K562 (cell line): Measurements from ENCODE around the gene MS4A2. TPM values are rescaled to one million over a fixed set of nuclear protein-coding genes. Genes with fewer than 3 reads are reported as not detected.

ENCODE experiments used
- DACH1 ChIP-seq: fragments of 450-650 bp; IDR thresholded peaks from 2 replicates; pipeline ENCODE4 v1.6.1; 2018; ENCODE audit not compliant: partially characterized antibody
- DNMT1 ChIP-seq: fragments of 450-650 bp; IDR thresholded peaks from 2 replicates; pipeline ENCODE4 v1.6.1; 2016; ENCODE audit warnings: antibody characterized with exemption, mild to moderate bottlenecking
- FOXJ3 ChIP-seq: sonication (generic); formaldehyde crosslinking; IDR thresholded peaks from 2 replicates; pipeline ENCODE4 v1.4.0; 2020; ENCODE audit warnings: mild to moderate bottlenecking, missing genetic modification reagents
- GABPA ChIP-seq: fragments of 200-800 bp; sonication (Bioruptor generic); conservative IDR thresholded peaks from 2 replicates; pipeline ENCODE4 v1.6.1; 2016; ENCODE audit warnings: low read depth, missing genetic modification characterization, missing compliant biosample characterization
- HDGF ChIP-seq: fragments of 450-650 bp; IDR thresholded peaks from 2 replicates; pipeline ENCODE4 v1.6.1; 2016
- JUN ChIP-seq, 2 experiments: sonication (generic) in 1 of 2; formaldehyde crosslinking in 1 of 2; IDR thresholded peaks; 2 replicates each; pipeline versions ENCODE4 v1.6.1 to v1.8.0; 2012 to 2022; ENCODE audit warnings: borderline replicate concordance in 2 of 2, mild to moderate bottlenecking in 2 of 2, improper control_type of control experiment in 1 of 2, low read depth in 1 of 2, low read length in 1 of 2, missing genetic modification reagents in 1 of 2
- MAFG ChIP-seq: fragments of 450-650 bp; conservative IDR thresholded peaks from 2 replicates; pipeline ENCODE4 v1.6.1; 2016; ENCODE audit warnings: missing genetic modification characterization, missing compliant biosample characterization
- SNIP1 ChIP-seq: fragments of 450-650 bp; IDR thresholded peaks from 2 replicates; pipeline ENCODE4 v1.7.1; 2017; ENCODE audit warnings: low read depth, mild to moderate bottlenecking
- SRF ChIP-seq, 2 experiments: fragments of 250-450, 450-650 bp in 1 of 2; sonication (Bioruptor Pico) in 1 of 2; sonication (generic) in 1 of 2; formaldehyde crosslinking; IDR thresholded peaks; 2 replicates each; pipeline versions ENCODE4 v1.5.0 to v1.5.1; 2020 to 2022; ENCODE audit warnings: mild to moderate bottlenecking in 1 of 2, missing genetic modification reagents in 1 of 2
- TAL1 ChIP-seq: fragments of 450-650 bp; IDR thresholded peaks from 2 replicates; pipeline ENCODE4 v1.6.1; 2016; ENCODE audit warnings: mild to moderate bottlenecking
- ZNF444 ChIP-seq: fragments of 250-450 bp; sonication (Bioruptor Pico); IDR thresholded peaks from 2 replicates; pipeline ENCODE4 v1.4.0; 2020; ENCODE audit warnings: mild to moderate bottlenecking, moderate library complexity
- ZNF766 ChIP-seq: fragments of 200-800 bp; sonication (Bioruptor generic); conservative IDR thresholded peaks from 2 replicates; pipeline ENCODE4 v1.6.1; 2016; ENCODE audit warnings: missing genetic modification characterization, missing compliant biosample characterization
- polyA plus RNA-seq, 8 experiments: library from polyadenylated mRNA; depleted of rRNA in 4 of 8; stranded (reverse) in 5 of 8; unstranded in 3 of 8; fragments of >200 nt; fragmentation: Nextera tagmentation in 2 of 8; fragmentation: Illumina TruSeq in 1 of 8; extraction: Ambion mirVana in 2 of 8; extraction: Trizol in 1 of 8; gene quantifications; 2 replicates each; pipeline versions ENCODE4 v1.2.1 to v1.2.3, GENCODE V29; 2011 to 2014; ENCODE audit warnings: inconsistent platforms in 1 of 8, missing spikeins in 1 of 8
- total RNA-seq, 7 experiments: library from RNA; depleted of rRNA in 6 of 7; stranded (reverse); fragments of >200 nt in 6 of 7; fragmentation: Illumina TruSeq in 2 of 7; extraction: Trizol in 2 of 7; gene quantifications; 2 replicates each; pipeline versions ENCODE4 v1.2.1 to v1.2.3, GENCODE V29; 2011 to 2021; ENCODE audit warnings: low replicate concordance in 1 of 7
- TF ChIP-seq, protein P1 (sequence below): IDR thresholded peaks from 2 replicates; pipeline ENCODE4 v1.6.1; 2014; ENCODE audit warnings: antibody characterized with exemption
- TF ChIP-seq, protein P2 (sequence below): fragments of 250-450 bp; sonication (Bioruptor Pico); IDR thresholded peaks from 2 replicates; pipeline ENCODE4 v1.8.0; 2021; ENCODE audit warnings: mild to moderate bottlenecking, moderate library complexity
- TF ChIP-seq, protein P3 (sequence below): sonication (generic); formaldehyde crosslinking; IDR thresholded peaks from 2 replicates; pipeline ENCODE4 v1.8.1; 2023; ENCODE audit warnings: mild to moderate bottlenecking, missing genetic modification reagents
- TF ChIP-seq, protein P4 (sequence below): fragments of 450-650 bp; formaldehyde crosslinking; IDR thresholded peaks from 2 replicates; pipeline ENCODE4 v1.4.0; 2020; ENCODE audit warnings: mild to moderate bottlenecking
- TF ChIP-seq, protein P5 (sequence below): fragments of 450-650 bp; IDR thresholded peaks from 2 replicates; pipeline ENCODE4 v1.6.1; 2016; ENCODE audit warnings: low read depth, mild to moderate bottlenecking, moderate library complexity
- TF ChIP-seq, protein P6 (sequence below), 2 experiments: fragments of 450-650 bp in 1 of 2; sonication (generic) in 1 of 2; formaldehyde crosslinking; conservative IDR thresholded peaks; 2 replicates each; pipeline versions ENCODE4 v1.4.0 to v1.8.1; 2020 to 2022; ENCODE audit warnings: mild to moderate bottlenecking in 1 of 2, missing genetic modification reagents in 1 of 2

Gene MS4A2
- total and polyA plus RNA-seq, 9 of the 15 experiments (the other 6 are each of a cell fraction or from before 2014, with no cell fraction given) = 0.06 to 5.7 (median 0.86) TPM

DNA sequence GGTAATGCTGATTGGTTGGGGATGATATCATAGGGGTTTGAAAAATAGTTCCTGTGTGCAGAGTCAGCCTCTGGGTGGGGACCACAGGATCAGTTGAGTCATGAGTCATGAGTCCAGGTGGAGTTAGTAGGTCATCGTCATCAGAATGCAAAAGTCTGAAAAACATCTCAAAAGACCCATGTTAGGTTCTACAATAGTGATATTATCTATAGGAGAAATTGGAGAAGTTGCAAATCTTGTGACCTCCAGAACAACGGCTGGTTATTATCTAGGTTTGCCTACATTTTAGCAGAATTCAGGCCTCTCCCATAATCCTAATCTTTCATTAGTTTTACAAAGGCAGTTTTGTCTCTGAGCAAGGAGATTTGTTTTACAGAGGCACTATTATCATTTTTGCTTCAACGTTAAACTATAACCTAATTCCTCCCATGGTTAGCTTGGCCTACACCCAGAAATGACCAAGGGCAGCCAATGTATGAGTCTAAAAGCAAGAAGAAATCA is 38.9 kb downstream of the MS4A2 start (continued):
- peak; percentile 56; the same call in 1 of the 2 replicates for TF ChIP-seq JUN (IDR thresholded peaks at IDR 0.05; ENCODE audit: borderline replicate concordance, low read depth, low read length)
- no peak for TF ChIP-seq JUN (CRISPR knock-in tag; IDR thresholded peaks at IDR 0.05; ENCODE audit: borderline replicate concordance)
- TF ChIP-seq, protein P1, sequence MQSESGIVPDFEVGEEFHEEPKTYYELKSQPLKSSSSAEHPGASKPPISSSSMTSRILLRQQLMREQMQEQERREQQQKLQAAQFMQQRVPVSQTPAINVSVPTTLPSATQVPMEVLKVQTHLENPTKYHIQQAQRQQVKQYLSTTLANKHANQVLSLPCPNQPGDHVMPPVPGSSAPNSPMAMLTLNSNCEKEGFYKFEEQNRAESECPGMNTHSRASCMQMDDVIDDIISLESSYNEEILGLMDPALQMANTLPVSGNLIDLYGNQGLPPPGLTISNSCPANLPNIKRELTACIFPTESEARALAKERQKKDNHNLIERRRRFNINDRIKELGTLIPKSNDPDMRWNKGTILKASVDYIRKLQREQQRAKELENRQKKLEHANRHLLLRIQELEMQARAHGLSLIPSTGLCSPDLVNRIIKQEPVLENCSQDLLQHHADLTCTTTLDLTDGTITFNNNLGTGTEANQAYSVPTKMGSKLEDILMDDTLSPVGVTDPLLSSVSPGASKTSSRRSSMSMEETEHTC = peak; percentile 74; the same call in 1 of the 2 replicates
- TF ChIP-seq SRF (CRISPR knock-in tag; IDR thresholded peaks at IDR 0.05) = no peak
- TF ChIP-seq HDGF = no peak
- no peak for TF ChIP-seq FOXJ3 (CRISPR knock-in tag)
- TF ChIP-seq, protein P2, sequence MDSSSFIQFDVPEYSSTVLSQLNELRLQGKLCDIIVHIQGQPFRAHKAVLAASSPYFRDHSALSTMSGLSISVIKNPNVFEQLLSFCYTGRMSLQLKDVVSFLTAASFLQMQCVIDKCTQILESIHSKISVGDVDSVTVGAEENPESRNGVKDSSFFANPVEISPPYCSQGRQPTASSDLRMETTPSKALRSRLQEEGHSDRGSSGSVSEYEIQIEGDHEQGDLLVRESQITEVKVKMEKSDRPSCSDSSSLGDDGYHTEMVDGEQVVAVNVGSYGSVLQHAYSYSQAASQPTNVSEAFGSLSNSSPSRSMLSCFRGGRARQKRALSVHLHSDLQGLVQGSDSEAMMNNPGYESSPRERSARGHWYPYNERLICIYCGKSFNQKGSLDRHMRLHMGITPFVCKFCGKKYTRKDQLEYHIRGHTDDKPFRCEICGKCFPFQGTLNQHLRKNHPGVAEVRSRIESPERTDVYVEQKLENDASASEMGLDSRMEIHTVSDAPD (CRISPR knock-in tag) = no peak
- TF ChIP-seq ZNF766 (CRISPR knock-in tag) = peak; percentile 83
- TF ChIP-seq, protein P3, sequence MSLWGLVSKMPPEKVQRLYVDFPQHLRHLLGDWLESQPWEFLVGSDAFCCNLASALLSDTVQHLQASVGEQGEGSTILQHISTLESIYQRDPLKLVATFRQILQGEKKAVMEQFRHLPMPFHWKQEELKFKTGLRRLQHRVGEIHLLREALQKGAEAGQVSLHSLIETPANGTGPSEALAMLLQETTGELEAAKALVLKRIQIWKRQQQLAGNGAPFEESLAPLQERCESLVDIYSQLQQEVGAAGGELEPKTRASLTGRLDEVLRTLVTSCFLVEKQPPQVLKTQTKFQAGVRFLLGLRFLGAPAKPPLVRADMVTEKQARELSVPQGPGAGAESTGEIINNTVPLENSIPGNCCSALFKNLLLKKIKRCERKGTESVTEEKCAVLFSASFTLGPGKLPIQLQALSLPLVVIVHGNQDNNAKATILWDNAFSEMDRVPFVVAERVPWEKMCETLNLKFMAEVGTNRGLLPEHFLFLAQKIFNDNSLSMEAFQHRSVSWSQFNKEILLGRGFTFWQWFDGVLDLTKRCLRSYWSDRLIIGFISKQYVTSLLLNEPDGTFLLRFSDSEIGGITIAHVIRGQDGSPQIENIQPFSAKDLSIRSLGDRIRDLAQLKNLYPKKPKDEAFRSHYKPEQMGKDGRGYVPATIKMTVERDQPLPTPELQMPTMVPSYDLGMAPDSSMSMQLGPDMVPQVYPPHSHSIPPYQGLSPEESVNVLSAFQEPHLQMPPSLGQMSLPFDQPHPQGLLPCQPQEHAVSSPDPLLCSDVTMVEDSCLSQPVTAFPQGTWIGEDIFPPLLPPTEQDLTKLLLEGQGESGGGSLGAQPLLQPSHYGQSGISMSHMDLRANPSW (CRISPR knock-in tag) = no peak
- TF ChIP-seq MAFG (tag) = peak; percentile 13; the same call in 1 of the 2 replicates
- TF ChIP-seq, protein P4, sequence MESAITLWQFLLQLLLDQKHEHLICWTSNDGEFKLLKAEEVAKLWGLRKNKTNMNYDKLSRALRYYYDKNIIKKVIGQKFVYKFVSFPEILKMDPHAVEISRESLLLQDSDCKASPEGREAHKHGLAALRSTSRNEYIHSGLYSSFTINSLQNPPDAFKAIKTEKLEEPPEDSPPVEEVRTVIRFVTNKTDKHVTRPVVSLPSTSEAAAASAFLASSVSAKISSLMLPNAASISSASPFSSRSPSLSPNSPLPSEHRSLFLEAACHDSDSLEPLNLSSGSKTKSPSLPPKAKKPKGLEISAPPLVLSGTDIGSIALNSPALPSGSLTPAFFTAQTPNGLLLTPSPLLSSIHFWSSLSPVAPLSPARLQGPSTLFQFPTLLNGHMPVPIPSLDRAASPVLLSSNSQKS (CRISPR knock-in tag) = no peak
- TF ChIP-seq DNMT1 = no peak
- TF ChIP-seq, protein P5, sequence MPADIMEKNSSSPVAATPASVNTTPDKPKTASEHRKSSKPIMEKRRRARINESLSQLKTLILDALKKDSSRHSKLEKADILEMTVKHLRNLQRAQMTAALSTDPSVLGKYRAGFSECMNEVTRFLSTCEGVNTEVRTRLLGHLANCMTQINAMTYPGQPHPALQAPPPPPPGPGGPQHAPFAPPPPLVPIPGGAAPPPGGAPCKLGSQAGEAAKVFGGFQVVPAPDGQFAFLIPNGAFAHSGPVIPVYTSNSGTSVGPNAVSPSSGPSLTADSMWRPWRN = no peak
- TF ChIP-seq ZNF444 (CRISPR knock-in tag) = no peak
- TF ChIP-seq DACH1 = no peak
- TF ChIP-seq GABPA (tag) = no peak
- TF ChIP-seq, protein P6, sequence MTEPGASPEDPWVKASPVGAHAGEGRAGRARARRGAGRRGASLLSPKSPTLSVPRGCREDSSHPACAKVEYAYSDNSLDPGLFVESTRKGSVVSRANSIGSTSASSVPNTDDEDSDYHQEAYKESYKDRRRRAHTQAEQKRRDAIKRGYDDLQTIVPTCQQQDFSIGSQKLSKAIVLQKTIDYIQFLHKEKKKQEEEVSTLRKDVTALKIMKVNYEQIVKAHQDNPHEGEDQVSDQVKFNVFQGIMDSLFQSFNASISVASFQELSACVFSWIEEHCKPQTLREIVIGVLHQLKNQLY (CRISPR knock-in tag; conservative IDR thresholded peaks at IDR 0.05) = no peak
- no peak for TF ChIP-seq SNIP1
- TF ChIP-seq TAL1 = no peak
